HG03139 (cell line): ENCODE measurements around the gene C16orf86.
"Not testable (repeated sequence)": the region's sequence is repeated elsewhere in the genome, so short reads cannot be mapped to it uniquely, and the experiment has no call there.

Experiments
- ATAC-seq: cut with Tn5 transposase; IDR thresholded peaks from one replicate; pipeline ENCODE4 v1.9.1; 2021; ENCODE audit not compliant: unreplicated experiment

The C16orf86 gene

DNA sequence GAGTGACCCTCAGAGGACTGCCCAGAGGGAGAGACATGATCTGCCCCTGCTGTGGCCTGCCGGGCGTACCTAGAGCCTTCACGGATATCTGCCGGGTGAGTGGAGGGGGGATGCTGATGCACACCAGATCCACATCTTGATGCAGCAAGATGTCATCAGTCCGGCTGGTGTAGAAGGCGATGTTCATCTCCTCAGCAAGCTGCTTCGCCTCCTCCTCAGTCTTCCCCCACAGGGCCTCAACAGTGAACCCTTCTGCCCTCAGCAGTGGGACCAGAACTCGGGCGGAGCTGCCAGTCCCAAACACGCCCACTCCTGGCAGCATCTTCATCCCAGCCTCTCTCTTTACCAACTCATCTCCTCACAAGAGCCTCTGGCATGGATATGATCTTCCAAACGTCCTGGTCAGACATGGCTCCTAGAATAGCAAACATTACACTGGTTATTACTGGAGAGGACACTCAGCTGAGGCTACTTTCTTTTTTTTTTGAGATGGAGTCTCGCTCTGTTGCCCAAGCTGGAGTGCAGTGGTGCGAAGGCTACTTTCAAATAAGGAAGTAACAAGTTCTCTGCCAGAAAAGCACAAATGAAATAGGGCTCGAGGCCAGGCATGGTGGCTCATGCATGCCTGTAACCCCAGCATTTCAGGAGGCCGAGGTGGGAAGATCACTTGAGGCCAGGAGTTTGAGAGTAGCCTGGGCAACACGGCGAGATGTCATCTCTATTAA, 18.9 kb downstream of the C16orf86 start:
- no peak for ATAC-seq

- not testable (repeated sequence) for ATAC-seq
These were observed 27.1 kb downstream of the C16orf86 start for GRCh38 chr16:67693517-67694285.

DNA sequence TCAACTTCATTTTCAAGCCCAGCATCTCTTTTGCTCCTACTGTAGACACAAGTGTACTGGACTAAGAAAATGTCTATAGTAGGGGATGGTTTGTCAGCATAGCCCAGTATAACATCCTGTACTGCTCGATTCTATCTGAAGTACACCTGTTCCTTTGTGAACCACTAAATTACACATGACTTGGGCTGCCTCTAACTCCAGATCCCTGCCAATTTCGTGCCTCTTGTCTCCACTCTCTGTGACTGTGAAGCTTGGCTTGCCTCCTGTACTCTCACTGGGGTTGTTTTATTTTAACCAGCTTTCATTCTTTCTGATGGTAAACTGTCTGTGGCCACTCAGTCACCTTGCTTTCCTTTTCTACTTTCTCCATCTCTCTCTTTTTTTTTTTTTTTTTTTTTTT, 28.0 kb downstream of the C16orf86 start:
- ATAC-seq = no peak

DNA sequence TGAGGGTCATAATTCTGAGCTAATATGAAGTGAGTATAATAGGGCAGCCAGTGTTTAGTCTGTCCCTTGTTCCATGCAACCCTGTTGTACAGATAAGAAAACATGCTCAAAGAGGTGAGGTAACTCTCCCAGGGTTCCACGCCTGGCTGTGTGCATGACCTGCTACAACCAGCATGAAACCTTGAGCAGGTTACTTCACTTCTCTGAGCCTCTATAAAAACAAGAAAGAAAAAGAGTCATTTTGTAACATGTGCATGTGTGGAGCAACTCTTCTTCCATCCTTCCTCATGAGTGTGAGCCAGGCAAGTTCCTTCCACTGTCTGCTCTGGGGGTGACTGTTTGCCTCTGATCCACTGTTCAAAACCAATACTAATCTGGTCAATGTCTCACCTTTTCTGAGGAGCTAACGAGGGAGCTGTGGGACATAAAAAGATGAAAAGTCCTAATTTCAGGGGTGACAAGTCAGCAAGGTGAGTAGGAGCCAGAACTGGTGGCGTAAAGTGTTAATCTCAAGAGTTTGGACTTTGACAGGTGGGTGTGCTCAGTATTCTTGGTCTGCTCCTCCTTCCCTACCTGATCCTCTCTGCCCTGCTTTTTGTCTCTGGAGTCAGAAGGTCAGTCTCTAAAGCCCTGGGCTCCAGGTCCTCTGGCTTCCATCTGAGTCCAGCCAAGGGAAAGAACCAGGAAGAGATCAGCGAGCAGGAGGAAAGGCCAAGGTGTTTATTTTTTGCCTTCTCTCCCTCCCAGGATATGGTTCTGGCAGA, 31.0 kb downstream of the C16orf86 start:
- ATAC-seq = no peak

- ATAC-seq = no peak
These were observed 32.7 kb downstream of the C16orf86 start for GRCh38 chr16:67699265-67699664.

GRCh38 chr16:67701420-67701819, 34.8 kb downstream of the C16orf86 start:
- ATAC-seq = no peak

GRCh38 chr16:67702130-67702529, 35.5 kb downstream of the C16orf86 start:
- no peak for ATAC-seq

DNA sequence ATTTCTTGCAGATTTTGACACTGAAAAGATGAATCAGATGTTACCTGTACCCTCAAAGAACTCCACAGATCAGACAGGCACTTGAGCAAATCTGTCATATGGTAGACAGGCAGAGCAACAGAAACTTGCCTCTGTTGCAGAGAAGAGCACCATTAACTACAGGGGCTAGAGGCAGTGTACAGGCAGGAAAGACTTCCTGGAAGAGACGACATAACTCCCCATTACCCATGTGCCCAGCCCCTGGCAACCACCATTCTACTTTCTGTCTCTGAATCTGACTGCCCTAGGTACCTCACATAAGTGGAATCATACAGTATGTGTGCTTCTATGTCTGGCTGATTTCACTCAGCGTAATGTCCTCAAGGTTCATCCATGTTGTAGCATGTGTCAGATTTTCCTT, 37.0 kb downstream of the C16orf86 start:
- no peak for ATAC-seq

GRCh38 chr16:67704110-67704509, 37.5 kb downstream of the C16orf86 start:
- no peak for ATAC-seq

- no peak for ATAC-seq
These were observed 40.6 kb downstream of the C16orf86 start for GRCh38 chr16:67707210-67707609.

GRCh38 chr16:67707790-67708189, 41.2 kb downstream of the C16orf86 start:
- no peak for ATAC-seq

- ATAC-seq = no peak
These were observed 41.8 kb downstream of the C16orf86 start for GRCh38 chr16:67708368-67708771.

DNA sequence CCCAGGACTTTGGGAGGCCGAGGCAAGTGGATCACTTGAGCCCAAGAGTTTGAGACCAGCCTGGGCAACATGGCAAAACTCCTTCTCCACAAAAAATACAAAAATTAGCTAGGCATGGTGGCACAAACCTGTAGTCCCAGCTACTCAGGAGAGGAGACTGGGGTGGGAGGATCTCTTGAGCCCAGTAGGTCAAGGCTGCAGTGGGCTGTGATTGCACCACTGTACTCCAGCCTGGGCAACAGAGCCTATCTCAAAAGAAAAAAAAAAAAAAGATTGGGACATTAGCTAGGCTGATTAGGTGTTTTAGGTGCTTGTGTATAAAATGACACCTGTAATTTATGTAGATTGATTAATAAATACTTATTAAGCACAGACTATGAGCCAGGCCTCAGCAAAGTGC, 42.4 kb downstream of the C16orf86 start:
- no peak for ATAC-seq

GRCh38 chr16:67710607-67711006, 44.0 kb downstream of the C16orf86 start:
- no peak for ATAC-seq

- ATAC-seq = no peak
These were observed 47.1 kb downstream of the C16orf86 start for GRCh38 chr16:67713647-67714273.

GRCh38 chr16:67714522-67714921, 47.9 kb downstream of the C16orf86 start:
- no peak for ATAC-seq

GRCh38 chr16:67716097-67716496, 49.5 kb downstream of the C16orf86 start:
- ATAC-seq = no peak
